CD8-positive, alpha-beta memory T cell (primary cell): ENCODE data around the gene EXOC6B. TPM values are rescaled to one million over a fixed set of nuclear protein-coding genes. Genes with fewer than 3 reads are reported as not detected.

Experiments
- CTCF ChIA-PET: fragments of 350-600 bp; sonication (Branson Sonifier 250); formaldehyde crosslinking; loops from one replicate; lab custom pipeline; 2021; ENCODE audit warnings: antibody characterized with exemption; lab: Charles Lee
- POLR2A ChIA-PET: fragments of 350-600 bp; sonication (Branson Sonifier 250); formaldehyde crosslinking; loops from one replicate; lab custom pipeline; 2021; ENCODE audit warnings: antibody characterized with exemption; lab: Charles Lee
- DNase-seq, 5 donors: peaks; one replicate each; pipeline versions ENCODE4 v3.0.0 to v3.0.0-alpha.2; 2020 to 2022; ENCODE audit warnings: mixed read lengths in 1 of 5
- H3K27ac ChIP-seq: one replicate; pipeline ENCODE4 v1.7.0; 2013; ENCODE audit warnings: low read depth, mild to moderate bottlenecking, low read length, moderate library complexity
- H3K27me3 ChIP-seq: 2 replicates; pipeline ENCODE4 v1.7.0; 2013; ENCODE audit warnings: low read length, mild to moderate bottlenecking; ENCODE audit not compliant: insufficient read depth, poor library complexity, severe bottlenecking
- H3K36me3 ChIP-seq: 2 replicates; pipeline ENCODE4 v1.7.0; 2013; ENCODE audit warnings: mild to moderate bottlenecking, low read length, moderate library complexity; ENCODE audit not compliant: insufficient read depth
- H3K4me1 ChIP-seq: 2 replicates; pipeline ENCODE4 v1.7.0; 2013; ENCODE audit warnings: mild to moderate bottlenecking, low read length, moderate library complexity; ENCODE audit not compliant: insufficient read depth
- H3K4me3 ChIP-seq: 2 replicates; pipeline ENCODE4 v1.7.0; 2013; ENCODE audit warnings: mild to moderate bottlenecking, low read length
- H3K9me3 ChIP-seq: 2 replicates; pipeline ENCODE4 v1.7.0; 2013; ENCODE audit warnings: mild to moderate bottlenecking, low read length
- H3K27ac Mint-ChIP-seq, 8 donors: one replicate each; pipeline ENCODE4 v1.8.0; 2020 to 2021; ENCODE audit warnings: mixed read lengths in 8 of 8, mild to moderate bottlenecking in 6 of 8, inconsistent platforms in 3 of 8, moderate library complexity in 3 of 8
- H3K27me3 Mint-ChIP-seq, 2 donors: one replicate each; pipeline ENCODE4 v1.8.0; 2020 to 2021; ENCODE audit warnings: mixed read lengths in 2 of 2, mild to moderate bottlenecking in 1 of 2, moderate library complexity in 1 of 2
- H3K36me3 Mint-ChIP-seq, 3 donors: one replicate each; pipeline ENCODE4 v1.8.0; 2020 to 2021; ENCODE audit warnings: mixed read lengths in 3 of 3, inconsistent platforms in 1 of 3, mild to moderate bottlenecking in 1 of 3
- H3K4me1 Mint-ChIP-seq, 3 donors: one replicate each; pipeline ENCODE4 v1.8.0; 2020 to 2021; ENCODE audit warnings: mixed read lengths in 3 of 3, inconsistent platforms in 1 of 3, mild to moderate bottlenecking in 1 of 3
- H3K4me3 Mint-ChIP-seq, 7 donors: one replicate each; pipeline ENCODE4 v1.8.0; 2020 to 2021; ENCODE audit warnings: mixed read lengths in 7 of 7, mild to moderate bottlenecking in 6 of 7, moderate library complexity in 4 of 7, inconsistent platforms in 2 of 7
- H3K9me3 Mint-ChIP-seq, 5 donors: one replicate each; pipeline ENCODE4 v1.8.0; 2020 to 2022; ENCODE audit warnings: mixed read lengths in 5 of 5, mild to moderate bottlenecking in 3 of 5, moderate library complexity in 2 of 5, inconsistent platforms in 1 of 5
- polyA plus RNA-seq: library from polyadenylated mRNA; unstranded; fragments of 300-500 nt; fragmentation: Illumina TruSeq; gene quantifications from one replicate; pipeline ENCODE4 v1.2.3, GENCODE V29; 2021
- total RNA-seq, 2 experiments: library from RNA; stranded (reverse); gene quantifications; one replicate each; pipeline ENCODE4 v1.2.3, GENCODE V29; 2021

The EXOC6B gene
- total and polyA plus RNA-seq, 3 experiments from 2014 or later, result 2.1 to 9.4 (median 7.1) TPM

GRCh38 chr2:72362733-72363132 is 463.1 kb downstream of the EXOC6B start:
- no peak for DNase-seq
- H3K36me3 Mint-ChIP-seq, result peaks cover 9 to 60% (median 18%) of the 10 kb centered on the region in 3 donors
- H3K4me3 Mint-ChIP-seq, result no peak overlapping the region
- ChIA-PET CTCF (no interaction called here), POLR2A (no interaction called here)
- H3K27ac Mint-ChIP-seq, result no peak overlapping the region
- no peaks in the 10 kb centered on the region for H3K9me3 ChIP-seq
- H3K27ac ChIP-seq, result no peak overlapping the region
- H3K4me1 ChIP-seq, result no peaks in the 10 kb centered on the region
- peaks cover 0 to 6% (median 2%) of the 10 kb centered on the region in 5 donors for H3K9me3 Mint-ChIP-seq
- no peak overlapping the region for H3K4me3 ChIP-seq
- H3K4me1 Mint-ChIP-seq, result no peaks in the 10 kb centered on the region
- H3K36me3 ChIP-seq, result no peaks in the 10 kb centered on the region
- no peaks in the 10 kb centered on the region for H3K27me3 Mint-ChIP-seq
- no peaks in the 10 kb centered on the region for H3K27me3 ChIP-seq

- no peaks in the 10 kb centered on the region for H3K36me3 ChIP-seq
- ChIA-PET CTCF (no interaction called here), POLR2A (no interaction called here)
- H3K4me3 ChIP-seq, result no peak overlapping the region
- no peak overlapping the region for H3K4me3 Mint-ChIP-seq
- no peaks in the 10 kb centered on the region for H3K9me3 ChIP-seq
- H3K9me3 Mint-ChIP-seq, result peaks cover 0 to 5% (median 0%) of the 10 kb centered on the region in 5 donors
- H3K27ac Mint-ChIP-seq, result no peak overlapping the region
- no peaks in the 10 kb centered on the region for H3K27me3 Mint-ChIP-seq
- DNase-seq, result no peak
- H3K27ac ChIP-seq, result no peak overlapping the region
- H3K4me1 Mint-ChIP-seq, result no peaks in the 10 kb centered on the region
- no peaks in the 10 kb centered on the region for H3K27me3 ChIP-seq
- H3K36me3 Mint-ChIP-seq, result peaks cover 5 to 51% (median 18%) of the 10 kb centered on the region in 3 donors
- H3K4me1 ChIP-seq, result no peaks in the 10 kb centered on the region
These were observed 464.3 kb downstream of the EXOC6B start for GRCh38 chr2:72361521-72361920.

GRCh38 chr2:72361042-72361441 is 464.8 kb downstream of the EXOC6B start:
- Mint-ChIP-seq H3K4me3 (no peak overlapping the region), H3K27ac (no peak overlapping the region), H3K27me3 (no peaks in the 10 kb centered on the region), H3K9me3 (peaks cover 0 to 5% (median 0%) of the 10 kb centered on the region in 5 donors), H3K4me1 (no peaks in the 10 kb centered on the region), H3K36me3 (peaks cover 4 to 46% (median 18%) of the 10 kb centered on the region in 3 donors)
- no peak for DNase-seq
- Histone ChIP-seq H3K27ac (no peak overlapping the region), H3K36me3 (no peaks in the 10 kb centered on the region), H3K27me3 (no peaks in the 10 kb centered on the region), H3K9me3 (no peaks in the 10 kb centered on the region), H3K4me3 (no peak overlapping the region), H3K4me1 (no peaks in the 10 kb centered on the region)
- POLR2A ChIA-PET, result no interaction called here
- CTCF ChIA-PET, result no interaction called here

DNA sequence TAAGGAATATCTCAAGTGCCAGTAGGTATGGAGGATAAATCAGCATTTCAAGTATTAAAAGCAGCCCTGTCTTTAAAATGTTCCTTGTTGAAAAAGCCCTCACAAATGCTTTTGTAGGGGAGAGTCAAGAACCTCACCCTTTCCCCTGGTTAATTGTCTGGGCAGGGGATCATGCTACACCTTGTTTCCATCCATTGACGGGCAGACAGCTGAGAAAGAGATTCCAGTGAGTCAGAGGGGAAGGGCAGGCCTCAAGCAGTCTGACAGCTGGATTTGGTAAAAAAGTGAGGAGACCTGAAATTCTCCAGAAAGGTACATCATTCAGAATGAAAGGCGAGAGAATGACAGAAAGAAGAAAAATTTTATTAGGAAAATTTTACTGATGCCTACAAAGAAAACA is 475.0 kb downstream of the EXOC6B start:
- Histone ChIP-seq H3K9me3 (no peaks in the 10 kb centered on the region), H3K27me3 (no peaks in the 10 kb centered on the region), H3K36me3 (no peaks in the 10 kb centered on the region), H3K4me3 (no peak overlapping the region), H3K27ac (no peak overlapping the region), H3K4me1 (no peaks in the 10 kb centered on the region)
- Mint-ChIP-seq H3K4me1 (no peaks in the 10 kb centered on the region), H3K27ac (no peak overlapping the region), H3K9me3 (no peaks in the 10 kb centered on the region), H3K4me3 (no peak overlapping the region), H3K27me3 (no peaks in the 10 kb centered on the region), H3K36me3 (peaks cover 2 to 31% (median 8%) of the 10 kb centered on the region in 3 donors)
- DNase-seq, result no peak
- CTCF ChIA-PET, result no interaction called here
- POLR2A ChIA-PET, result no interaction called here

GRCh38 chr2:72349016-72349415 is 476.8 kb downstream of the EXOC6B start:
- peaks cover 3 to 34% (median 6%) of the 10 kb centered on the region in 3 donors for H3K36me3 Mint-ChIP-seq
- no peaks in the 10 kb centered on the region for H3K27me3 ChIP-seq
- H3K9me3 Mint-ChIP-seq, result peaks cover 0 to 13% (median 0%) of the 10 kb centered on the region in 5 donors
- ChIA-PET POLR2A (no interaction called here), CTCF (no interaction called here)
- H3K27ac ChIP-seq, result no peak overlapping the region
- no peak overlapping the region for H3K4me3 ChIP-seq
- H3K4me1 Mint-ChIP-seq, result no peaks in the 10 kb centered on the region
- no peaks in the 10 kb centered on the region for H3K36me3 ChIP-seq
- no peak overlapping the region for H3K4me3 Mint-ChIP-seq
- H3K9me3 ChIP-seq, result no peaks in the 10 kb centered on the region
- H3K4me1 ChIP-seq, result no peaks in the 10 kb centered on the region
- no peak for DNase-seq
- H3K27ac Mint-ChIP-seq, result no peak overlapping the region
- peaks cover 0 to 2% of the 10 kb centered on the region in 2 donors for H3K27me3 Mint-ChIP-seq

DNA sequence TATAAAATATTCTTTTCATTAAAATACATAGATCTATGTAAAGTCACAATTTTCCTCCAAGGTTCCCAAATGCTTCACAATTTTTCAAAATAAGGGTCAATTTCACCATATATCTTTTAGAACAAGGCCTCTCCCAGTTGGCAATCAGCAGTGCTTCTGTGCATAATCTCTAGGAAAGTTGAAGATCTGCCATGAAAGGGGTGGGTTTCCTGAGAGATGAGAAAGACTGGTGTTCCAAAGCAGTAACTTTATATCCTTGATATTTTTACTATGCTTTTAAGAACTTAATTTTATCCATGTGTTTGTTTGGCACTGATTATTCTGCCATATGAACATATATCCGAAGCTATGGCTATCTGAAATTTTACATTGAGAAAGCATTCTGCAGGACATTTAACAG is 478.8 kb downstream of the EXOC6B start:
- ChIA-PET CTCF (no interaction called here), POLR2A (no interaction called here)
- peaks cover 0 to 2% of the 10 kb centered on the region in 2 donors for H3K27me3 Mint-ChIP-seq
- no peak overlapping the region for H3K27ac ChIP-seq
- H3K4me3 Mint-ChIP-seq, result no peak overlapping the region
- H3K9me3 ChIP-seq, result no peaks in the 10 kb centered on the region
- no peaks in the 10 kb centered on the region for H3K27me3 ChIP-seq
- H3K9me3 Mint-ChIP-seq, result peaks cover 0 to 14% (median 0%) of the 10 kb centered on the region in 5 donors
- no peaks in the 10 kb centered on the region for H3K4me1 Mint-ChIP-seq
- DNase-seq, result no peak
- H3K36me3 Mint-ChIP-seq, result peaks cover 1 to 29% (median 4%) of the 10 kb centered on the region in 3 donors
- no peaks in the 10 kb centered on the region for H3K36me3 ChIP-seq
- no peak overlapping the region for H3K27ac Mint-ChIP-seq
- H3K4me3 ChIP-seq, result no peak overlapping the region
- H3K4me1 ChIP-seq, result no peaks in the 10 kb centered on the region

GRCh38 chr2:72341639-72342038 is 484.2 kb downstream of the EXOC6B start:
- no peak overlapping the region for H3K27ac Mint-ChIP-seq
- no peak overlapping the region for H3K4me3 Mint-ChIP-seq
- no peak for DNase-seq
- Histone ChIP-seq H3K9me3 (no peaks in the 10 kb centered on the region), H3K4me3 (no peak overlapping the region), H3K27ac (no peak overlapping the region), H3K36me3 (no peaks in the 10 kb centered on the region), H3K27me3 (no peaks in the 10 kb centered on the region), H3K4me1 (no peaks in the 10 kb centered on the region)
- ChIA-PET POLR2A (no interaction called here), CTCF (no interaction called here)
- H3K9me3 Mint-ChIP-seq, result peaks cover 0 to 14% (median 0%) of the 10 kb centered on the region in 5 donors
- H3K4me1 Mint-ChIP-seq, result no peaks in the 10 kb centered on the region
- H3K27me3 Mint-ChIP-seq, result peaks cover 0 to 2% of the 10 kb centered on the region in 2 donors
- peaks cover 1 to 21% (median 3%) of the 10 kb centered on the region in 3 donors for H3K36me3 Mint-ChIP-seq

DNA sequence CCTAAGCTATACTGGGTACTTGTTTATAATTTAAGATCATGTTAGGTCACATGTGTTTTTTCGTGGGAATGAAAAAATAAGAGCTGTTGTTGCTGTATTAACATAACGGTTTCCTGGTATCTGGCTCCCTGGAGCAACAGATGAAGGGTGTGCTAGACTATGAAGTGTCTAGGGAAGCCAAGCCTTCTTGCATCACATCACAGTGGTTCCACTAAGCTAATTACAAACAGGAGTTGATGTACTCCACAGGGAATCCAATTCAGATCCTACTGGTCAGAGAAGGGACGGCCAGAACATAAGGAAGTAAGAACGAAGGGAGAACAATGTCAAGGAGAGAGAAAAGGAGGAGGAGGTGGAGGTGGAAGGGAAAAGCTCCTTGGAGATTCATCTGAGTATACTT is 485.2 kb downstream of the EXOC6B start:
- DNase-seq, result no peak
- peaks cover 0 to 2% of the 10 kb centered on the region in 2 donors for H3K27me3 Mint-ChIP-seq
- POLR2A ChIA-PET, result no interaction called here

More for the DNA sequence above, 485.2 kb downstream of the EXOC6B start:
- Mint-ChIP-seq H3K4me1 (no peaks in the 10 kb centered on the region), H3K36me3 (peaks cover 1 to 21% (median 3%) of the 10 kb centered on the region in 3 donors), H3K9me3 (peaks cover 0 to 14% (median 0%) of the 10 kb centered on the region in 5 donors), H3K27ac (no peak overlapping the region), H3K4me3 (no peak overlapping the region)
- Histone ChIP-seq H3K9me3 (no peaks in the 10 kb centered on the region), H3K4me3 (no peak overlapping the region), H3K27ac (no peak overlapping the region), H3K4me1 (no peaks in the 10 kb centered on the region), H3K27me3 (no peaks in the 10 kb centered on the region), H3K36me3 (no peaks in the 10 kb centered on the region)
- CTCF ChIA-PET, result no interaction called here
